HEK293T (cell line): ENCODE data around the gene BARX2.

Experiments used
- ARNT ChIP-seq: fragments of 450-650 bp; IDR thresholded peaks from 2 replicates; pipeline ENCODE4 v1.6.1; 2017; ENCODE audit warnings: mild to moderate bottlenecking
- ELF4 ChIP-seq: fragments of 450-650 bp; IDR thresholded peaks from 2 replicates; pipeline ENCODE4 v1.6.1; 2017; ENCODE audit warnings: antibody characterized with exemption
- FOXK2 ChIP-seq: fragments of 450-650 bp; IDR thresholded peaks from 2 replicates; pipeline ENCODE4 v1.6.1; 2016; ENCODE audit warnings: mild to moderate bottlenecking
- SP1 ChIP-seq: fragments of 450-650 bp; IDR thresholded peaks from 2 replicates; pipeline ENCODE4 v1.6.1; 2017

- TF ChIP-seq FOXK2, result no peak
- TF ChIP-seq ELF4, result no peak
- no peak for TF ChIP-seq SP1
- no peak for TF ChIP-seq ARNT
These were observed 19.8 kb downstream of the BARX2 start for GRCh38 chr11:129395432-129395831.
